Cardiac muscle cell (in vitro differentiated cells and primary cell): ENCODE measurements around the gene PRG2. TPM values are rescaled to one million over a fixed set of nuclear protein-coding genes. Genes with fewer than 3 reads are reported as not detected.

ENCODE experiments used
- DNase-seq, 2 donors: peaks; one replicate each; pipeline versions ENCODE4 v3.0.0 to v3.0.0-alpha.2; 2010 to 2017; ENCODE audit warnings: low read depth in 1 of 2, low spot score in 1 of 2
- H3K27ac ChIP-seq: fragments of 200-600 bp; sonication (generic); 2 replicates; pipeline ENCODE4 v1.5.1; 2016
- H3K27me3 ChIP-seq: fragments of 200-600 bp; sonication (generic); 2 replicates; pipeline ENCODE4 v1.6.0; 2016; ENCODE audit warnings: control low read depth
- H3K36me3 ChIP-seq: fragments of 200-600 bp; sonication (generic); 2 replicates; pipeline ENCODE4 v1.5.1; 2016; ENCODE audit warnings: control low read depth
- H3K4me1 ChIP-seq: fragments of 200-600 bp; sonication (generic); 2 replicates; pipeline ENCODE4 v1.8.1; 2017; ENCODE audit warnings: low read depth, mild to moderate bottlenecking, mixed run types
- H3K4me3 ChIP-seq: fragments of 200-600 bp; sonication (generic); 2 replicates; pipeline ENCODE4 v1.5.1; 2016; ENCODE audit warnings: mild to moderate bottlenecking
- H3K9me3 ChIP-seq: fragments of 200-600 bp; sonication (generic); 2 replicates; pipeline ENCODE4 v1.5.1; 2017; ENCODE audit warnings: low read depth, mild to moderate bottlenecking, control low read depth
- polyA plus RNA-seq: library from polyadenylated mRNA; unstranded; fragments of >200 nt; fragmentation: Nextera tagmentation; extraction: Ambion mirVana; gene quantifications from 2 replicates; pipeline ENCODE4 v1.2.1, GENCODE V29; 2016
- total RNA-seq: library from RNA; depleted of rRNA; stranded (reverse); fragments of >200 nt; gene quantifications from 2 replicates; pipeline ENCODE4 v1.2.3, GENCODE V29; 2016
- TF ChIP-seq, protein P1 (sequence below): IDR thresholded peaks from 2 replicates; pipeline ENCODE4 v1.5.1; 2012; ENCODE audit warnings: low read depth, mild to moderate bottlenecking, low read length

The PRG2 gene
- total and polyA plus RNA-seq, 2 experiments from 2014 or later, result not detected

DNA sequence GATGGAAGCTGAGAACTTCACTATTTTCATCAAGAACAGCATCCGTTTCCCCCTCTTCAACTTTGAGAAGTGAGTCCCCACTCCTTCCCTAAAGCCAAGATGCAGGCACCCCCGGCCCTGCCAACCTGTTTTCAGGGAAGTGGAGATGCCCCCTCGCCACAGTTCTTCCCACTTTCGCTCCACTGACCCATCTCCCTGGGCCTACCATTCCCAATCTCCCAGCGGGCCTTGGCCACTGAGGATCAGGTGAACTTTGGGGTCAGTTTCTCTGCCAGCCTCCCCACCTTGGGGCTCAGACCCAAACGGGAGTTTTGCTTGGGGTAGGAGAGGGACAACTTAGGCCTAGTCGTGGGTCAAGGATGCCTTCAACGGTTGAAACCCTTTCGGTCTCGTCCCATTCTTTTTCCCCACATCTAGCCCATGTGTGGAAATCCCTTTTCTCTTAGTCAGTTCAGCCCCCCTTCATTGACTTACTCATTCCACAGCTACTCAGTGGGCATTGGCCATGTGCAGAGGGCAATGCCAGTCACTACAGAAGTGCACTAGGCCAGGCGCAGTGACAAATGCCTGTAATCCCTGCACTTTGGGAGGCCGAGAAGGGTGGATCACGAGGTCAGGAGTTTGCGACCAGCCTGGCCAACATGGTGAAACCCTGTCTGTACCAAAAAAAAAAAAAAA is 41.7 kb downstream of the PRG2 start:
- Histone ChIP-seq H3K27me3 (no peaks in the 10 kb centered on the region), H3K27ac (no peak overlapping the region), H3K4me3 (no peak overlapping the region), H3K9me3 (no peaks in the 10 kb centered on the region), H3K4me1 (peaks cover 14% of the 10 kb centered on the region), H3K36me3 (no peaks in the 10 kb centered on the region)
- DNase-seq, result no peak
- TF ChIP-seq, protein P1, sequence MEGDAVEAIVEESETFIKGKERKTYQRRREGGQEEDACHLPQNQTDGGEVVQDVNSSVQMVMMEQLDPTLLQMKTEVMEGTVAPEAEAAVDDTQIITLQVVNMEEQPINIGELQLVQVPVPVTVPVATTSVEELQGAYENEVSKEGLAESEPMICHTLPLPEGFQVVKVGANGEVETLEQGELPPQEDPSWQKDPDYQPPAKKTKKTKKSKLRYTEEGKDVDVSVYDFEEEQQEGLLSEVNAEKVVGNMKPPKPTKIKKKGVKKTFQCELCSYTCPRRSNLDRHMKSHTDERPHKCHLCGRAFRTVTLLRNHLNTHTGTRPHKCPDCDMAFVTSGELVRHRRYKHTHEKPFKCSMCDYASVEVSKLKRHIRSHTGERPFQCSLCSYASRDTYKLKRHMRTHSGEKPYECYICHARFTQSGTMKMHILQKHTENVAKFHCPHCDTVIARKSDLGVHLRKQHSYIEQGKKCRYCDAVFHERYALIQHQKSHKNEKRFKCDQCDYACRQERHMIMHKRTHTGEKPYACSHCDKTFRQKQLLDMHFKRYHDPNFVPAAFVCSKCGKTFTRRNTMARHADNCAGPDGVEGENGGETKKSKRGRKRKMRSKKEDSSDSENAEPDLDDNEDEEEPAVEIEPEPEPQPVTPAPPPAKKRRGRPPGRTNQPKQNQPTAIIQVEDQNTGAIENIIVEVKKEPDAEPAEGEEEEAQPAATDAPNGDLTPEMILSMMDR, result no peak

- DNase-seq, result no peak
- Histone ChIP-seq H3K27ac (no peak overlapping the region), H3K4me3 (no peak overlapping the region), H3K36me3 (no peaks in the 10 kb centered on the region), H3K4me1 (peaks cover 15% of the 10 kb centered on the region), H3K27me3 (no peaks in the 10 kb centered on the region), H3K9me3 (no peaks in the 10 kb centered on the region)
- TF ChIP-seq, protein P1, result no peak
Measured at GRCh38 chr11:57348052-57348451, 42.4 kb downstream of the PRG2 start.

DNA sequence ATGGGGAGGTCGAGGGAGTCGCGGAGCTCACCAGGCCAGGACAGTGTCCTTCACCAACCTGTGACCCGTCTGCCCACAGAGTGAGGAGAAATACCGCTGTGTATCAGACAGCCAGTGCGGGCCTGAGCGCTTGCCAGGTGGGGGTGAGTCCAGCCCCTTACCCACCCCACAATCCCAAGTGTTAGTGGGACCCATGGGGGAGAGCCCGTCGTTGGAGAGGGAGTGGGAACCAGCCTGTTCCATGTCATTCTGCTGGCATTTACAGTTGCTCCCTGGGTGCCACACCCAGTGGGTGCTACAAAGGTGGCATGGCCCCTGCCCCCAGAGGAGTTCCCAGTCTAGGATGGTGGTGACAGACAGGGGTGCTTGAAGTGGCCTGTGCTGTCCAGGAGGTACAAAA is 43.1 kb downstream of the PRG2 start:
- Histone ChIP-seq H3K27ac (no peak overlapping the region), H3K4me1 (peaks cover 22% of the 10 kb centered on the region), H3K4me3 (no peak overlapping the region), H3K36me3 (no peaks in the 10 kb centered on the region), H3K27me3 (no peaks in the 10 kb centered on the region), H3K9me3 (no peaks in the 10 kb centered on the region)
- no peak for DNase-seq
- TF ChIP-seq, protein P1, result no peak

GRCh38 chr11:57345555-57346211 is 44.8 kb downstream of the PRG2 start:
- Histone ChIP-seq H3K4me3 (no peak overlapping the region), H3K27ac (no peak overlapping the region), H3K27me3 (no peaks in the 10 kb centered on the region), H3K9me3 (no peaks in the 10 kb centered on the region), H3K4me1 (peaks cover 22% of the 10 kb centered on the region), H3K36me3 (no peaks in the 10 kb centered on the region)
- DNase-seq, result peak; percentile 76 to 79
- TF ChIP-seq, protein P1, result peak; percentile 58

DNA sequence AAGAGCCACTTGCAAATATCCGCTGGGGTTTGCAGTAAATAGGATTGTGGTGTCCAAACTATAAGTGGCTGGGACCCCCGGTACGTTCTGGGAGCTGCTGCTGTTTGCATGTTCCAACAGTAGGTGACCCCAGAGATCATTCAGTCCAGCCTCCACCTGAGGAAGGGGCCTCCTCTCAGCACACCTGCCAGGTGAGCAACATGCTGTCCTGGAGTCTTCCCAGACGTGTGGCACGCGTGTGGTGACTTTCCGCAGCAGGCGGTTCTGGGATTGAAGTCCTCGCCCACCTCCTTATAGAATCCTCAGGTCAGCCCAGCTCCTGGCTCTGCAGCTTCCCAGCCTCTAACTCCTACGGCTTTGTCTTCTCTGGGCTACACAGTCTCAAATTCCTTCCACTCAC is 45.6 kb downstream of the PRG2 start:
- no peak for DNase-seq
- no peak overlapping the region for H3K4me3 ChIP-seq
- no peaks in the 10 kb centered on the region for H3K9me3 ChIP-seq
- no peaks in the 10 kb centered on the region for H3K27me3 ChIP-seq
- TF ChIP-seq, protein P1, result no peak
- H3K4me1 ChIP-seq, result peaks cover 27% of the 10 kb centered on the region
- H3K36me3 ChIP-seq, result no peaks in the 10 kb centered on the region
- H3K27ac ChIP-seq, result peak overlapping the region; percentile 95
